CD4-positive, CD25-positive, alpha-beta regulatory T cell (primary cell): ENCODE results near the gene ABI3. TPM values are rescaled to one million over a fixed set of nuclear protein-coding genes. Genes with fewer than 3 reads are reported as not detected.

Experiments used
- ATAC-seq, 2 donors: fragments of 150-1000 bp; cut with Tn5 transposase; one replicate each; pipeline ENCODE4 v1.10.0; 2021; ENCODE audit warnings: low read depth in 2 of 2, moderate number of reproducible peaks in 2 of 2, moderate library complexity in 1 of 2
- DNase-seq, 3 donors: peaks; one replicate each; pipeline versions ENCODE4 v3.0.0 to v3.0.0-alpha.2; 2012 to 2022; ENCODE audit warnings: mixed read lengths in 1 of 3
- H3K27ac ChIP-seq: one replicate; pipeline ENCODE4 v1.7.0; 2013; ENCODE audit warnings: mild to moderate bottlenecking, low read length; ENCODE audit not compliant: insufficient read depth, poor library complexity, severe bottlenecking
- H3K27me3 ChIP-seq: one replicate; pipeline ENCODE4 v1.7.0; 2013; ENCODE audit warnings: low read length; ENCODE audit not compliant: control insufficient read depth, insufficient read depth
- H3K36me3 ChIP-seq: one replicate; pipeline ENCODE4 v1.7.0; 2013; ENCODE audit warnings: mild to moderate bottlenecking, low read length, moderate library complexity; ENCODE audit not compliant: control insufficient read depth, insufficient read depth
- H3K4me1 ChIP-seq: 2 replicates; pipeline ENCODE4 v1.7.0; 2013; ENCODE audit warnings: mild to moderate bottlenecking, low read length; ENCODE audit not compliant: insufficient read depth, control insufficient read depth, poor library complexity, severe bottlenecking
- H3K4me3 ChIP-seq: one replicate; pipeline ENCODE4 v1.7.0; 2013; ENCODE audit warnings: low read depth, mild to moderate bottlenecking, low read length, moderate library complexity
- H3K9me3 ChIP-seq, 2 experiments: 1 replicate in 1 of 2; 2 replicates in 1 of 2; pipeline ENCODE4 v1.7.0; 2013; ENCODE audit warnings: low read length in 2 of 2, mild to moderate bottlenecking in 1 of 2, moderate library complexity in 1 of 2; ENCODE audit not compliant: control insufficient read depth in 2 of 2
- H3K27ac Mint-ChIP-seq, 3 donors: one replicate each; pipeline ENCODE4 v1.8.0; 2020 to 2022; ENCODE audit warnings: mild to moderate bottlenecking in 3 of 3, mixed read lengths in 3 of 3, moderate library complexity in 2 of 3
- H3K27me3 Mint-ChIP-seq: one replicate; pipeline ENCODE4 v1.8.0; 2022; ENCODE audit warnings: mild to moderate bottlenecking, mixed read lengths
- H3K36me3 Mint-ChIP-seq: one replicate; pipeline ENCODE4 v1.8.0; 2020; ENCODE audit warnings: mixed read lengths
- H3K4me1 Mint-ChIP-seq, 4 donors: one replicate each; pipeline ENCODE4 v1.8.0; 2020 to 2022; ENCODE audit warnings: mixed read lengths in 4 of 4, mild to moderate bottlenecking in 1 of 4
- H3K4me3 Mint-ChIP-seq, 4 donors: one replicate each; pipeline ENCODE4 v1.8.0; 2020 to 2022; ENCODE audit warnings: mild to moderate bottlenecking in 4 of 4, mixed read lengths in 4 of 4, moderate library complexity in 3 of 4
- H3K9me3 Mint-ChIP-seq, 7 donors: one replicate each; pipeline ENCODE4 v1.8.0; 2020 to 2022; ENCODE audit warnings: mixed read lengths in 7 of 7, mild to moderate bottlenecking in 3 of 7, moderate library complexity in 2 of 7
- polyA plus RNA-seq, 4 donors: library from polyadenylated mRNA; unstranded; fragments of 300-500 nt; fragmentation: Illumina TruSeq; gene quantifications; one replicate each; pipeline ENCODE4 v1.2.3, GENCODE V29; 2021
- total RNA-seq: library from RNA; stranded (reverse); gene quantifications from one replicate; pipeline ENCODE4 v1.2.3, GENCODE V29; 2022

ABI3 gene
- total and polyA plus RNA-seq, 5 donors from 2014 or later = 6.5 to 27.6 (median 15.6) TPM

DNA sequence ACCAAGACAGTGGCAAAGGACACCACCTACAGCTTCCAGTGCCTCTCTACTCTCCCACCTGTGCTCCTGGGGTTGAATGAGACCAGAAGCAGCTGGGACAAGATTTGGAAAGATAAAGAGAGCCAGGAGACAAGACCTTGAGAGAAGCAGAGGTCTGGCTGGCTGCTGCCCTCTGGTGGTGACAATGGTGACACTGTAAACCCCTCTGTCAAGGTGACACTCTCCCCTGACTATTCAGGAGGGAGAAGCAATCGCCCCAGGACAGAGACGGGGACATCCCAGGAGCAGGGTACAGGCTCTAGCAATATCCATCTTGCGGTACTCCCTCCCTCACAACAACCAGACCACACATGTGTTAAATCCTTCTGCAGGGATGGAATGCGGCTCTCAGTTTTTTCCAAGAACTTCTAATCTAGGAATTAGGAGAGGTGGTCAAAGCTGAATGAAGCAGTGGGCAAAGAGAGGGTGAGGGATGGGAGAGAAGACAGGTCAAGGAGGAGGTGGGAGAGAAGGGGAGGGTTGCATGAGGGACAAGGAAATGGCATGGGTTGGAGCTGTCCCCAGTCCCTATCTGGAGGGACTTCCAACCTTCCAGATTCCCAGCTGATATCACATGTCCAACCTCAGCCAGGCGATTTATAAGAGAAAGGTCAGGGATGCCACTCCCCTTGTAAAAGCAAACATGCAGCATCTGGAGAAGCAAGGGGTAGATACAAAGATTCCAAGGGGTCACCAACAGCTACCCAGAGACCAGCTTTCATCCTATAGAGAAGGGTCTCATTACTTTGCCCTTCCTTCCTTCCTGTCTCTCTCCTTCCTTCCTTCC lies 17.1 kb downstream of the ABI3 start:
- no peaks in the 10 kb centered on the region for H3K36me3 ChIP-seq
- ATAC-seq = peak in 1 of 2 donors; percentile 38
- peak overlapping the region in 2 of 3 donors; percentile 35 to 46 for H3K27ac Mint-ChIP-seq
- H3K36me3 Mint-ChIP-seq = peaks cover 5% of the 10 kb centered on the region
- H3K4me1 ChIP-seq = peaks cover 46% of the 10 kb centered on the region
- peaks cover 0 to 1% (median 0%) of the 10 kb centered on the region in 7 donors for H3K9me3 Mint-ChIP-seq
- peaks cover 12% of the 10 kb centered on the region for H3K27me3 ChIP-seq
- peaks cover 69% of the 10 kb centered on the region for H3K27me3 Mint-ChIP-seq
- DNase-seq = peak; percentile 59 to 78 (median 73)
- H3K27ac ChIP-seq = no peak overlapping the region
- H3K9me3 ChIP-seq = no peaks in the 10 kb centered on the region
- no peak overlapping the region for H3K4me3 ChIP-seq
- peaks cover 5 to 43% (median 20%) of the 10 kb centered on the region in 4 donors for H3K4me1 Mint-ChIP-seq
- H3K4me3 Mint-ChIP-seq = peak overlapping the region in 2 of 4 donors; percentile 63 to 68

DNA sequence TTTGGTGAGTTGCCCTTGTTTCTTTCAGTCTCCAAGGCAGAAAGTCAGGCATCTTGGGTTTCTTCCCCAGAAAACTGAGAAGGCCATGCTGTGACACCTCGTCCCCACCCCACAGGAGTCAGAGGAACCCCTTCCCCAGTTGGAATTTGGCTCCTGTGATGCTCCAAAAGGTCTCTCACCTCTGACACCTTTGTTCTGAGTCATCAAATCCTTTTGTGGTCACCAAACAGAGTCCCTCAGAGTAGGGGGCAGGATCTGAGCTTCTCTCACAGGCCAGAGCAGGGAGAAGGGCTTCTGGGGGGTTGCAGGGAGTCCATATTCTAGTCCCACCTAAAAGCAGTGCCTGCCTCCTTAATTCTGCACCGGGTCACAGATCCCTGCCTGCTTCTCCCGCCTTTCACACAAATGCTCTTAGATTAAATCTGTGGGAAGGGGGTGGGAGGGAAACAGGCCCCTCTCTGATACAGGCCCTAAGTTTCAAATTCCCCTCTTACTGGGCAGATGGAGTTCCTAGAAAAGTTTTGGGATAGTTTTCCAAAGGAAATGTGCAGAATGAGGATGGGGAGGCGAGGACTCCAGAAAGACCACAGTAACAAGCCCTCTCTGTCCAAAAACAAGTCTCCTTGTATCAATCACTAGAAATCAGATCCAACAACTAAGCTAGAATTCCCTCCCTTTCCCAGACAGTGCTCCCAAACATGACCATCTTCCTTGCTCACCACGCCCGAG lies 18.7 kb downstream of the ABI3 start:
- no peak for DNase-seq
- Histone ChIP-seq H3K4me3 (no peak overlapping the region), H3K36me3 (no peaks in the 10 kb centered on the region), H3K27ac (no peak overlapping the region), H3K9me3 (no peaks in the 10 kb centered on the region), H3K27me3 (peaks cover 17% of the 10 kb centered on the region), H3K4me1 (peaks cover 30% of the 10 kb centered on the region)
- no peak for ATAC-seq
- Mint-ChIP-seq H3K4me1 (peaks cover 0 to 30% (median 14%) of the 10 kb centered on the region in 4 donors), H3K4me3 (peak overlapping the region; percentile 54 to 84 (median 82)), H3K36me3 (no peaks in the 10 kb centered on the region), H3K27ac (peak overlapping the region in 1 of 3 donors; percentile 49), H3K27me3 (peaks cover 71% of the 10 kb centered on the region), H3K9me3 (peaks cover 0 to 1% (median 0%) of the 10 kb centered on the region in 7 donors)

- Histone ChIP-seq H3K27me3 (peaks cover 17% of the 10 kb centered on the region), H3K36me3 (no peaks in the 10 kb centered on the region), H3K27ac (no peak overlapping the region), H3K4me1 (peaks cover 22% of the 10 kb centered on the region), H3K4me3 (peak overlapping the region; percentile 48), H3K9me3 (no peaks in the 10 kb centered on the region)
- no peak for DNase-seq
- H3K27me3 Mint-ChIP-seq = peaks cover 73% of the 10 kb centered on the region
- peak overlapping the region; percentile 82 to 89 (median 86) for H3K4me3 Mint-ChIP-seq
- no peak for ATAC-seq
- H3K9me3 Mint-ChIP-seq = peaks cover 0 to 1% (median 0%) of the 10 kb centered on the region in 7 donors
- H3K27ac Mint-ChIP-seq = peak overlapping the region in 1 of 3 donors; percentile 49
- H3K36me3 Mint-ChIP-seq = no peaks in the 10 kb centered on the region
- peaks cover 0 to 27% (median 14%) of the 10 kb centered on the region in 4 donors for H3K4me1 Mint-ChIP-seq
Measured at GRCh38 chr17:49229805-49230600, 19.5 kb downstream of the ABI3 start.

DNA sequence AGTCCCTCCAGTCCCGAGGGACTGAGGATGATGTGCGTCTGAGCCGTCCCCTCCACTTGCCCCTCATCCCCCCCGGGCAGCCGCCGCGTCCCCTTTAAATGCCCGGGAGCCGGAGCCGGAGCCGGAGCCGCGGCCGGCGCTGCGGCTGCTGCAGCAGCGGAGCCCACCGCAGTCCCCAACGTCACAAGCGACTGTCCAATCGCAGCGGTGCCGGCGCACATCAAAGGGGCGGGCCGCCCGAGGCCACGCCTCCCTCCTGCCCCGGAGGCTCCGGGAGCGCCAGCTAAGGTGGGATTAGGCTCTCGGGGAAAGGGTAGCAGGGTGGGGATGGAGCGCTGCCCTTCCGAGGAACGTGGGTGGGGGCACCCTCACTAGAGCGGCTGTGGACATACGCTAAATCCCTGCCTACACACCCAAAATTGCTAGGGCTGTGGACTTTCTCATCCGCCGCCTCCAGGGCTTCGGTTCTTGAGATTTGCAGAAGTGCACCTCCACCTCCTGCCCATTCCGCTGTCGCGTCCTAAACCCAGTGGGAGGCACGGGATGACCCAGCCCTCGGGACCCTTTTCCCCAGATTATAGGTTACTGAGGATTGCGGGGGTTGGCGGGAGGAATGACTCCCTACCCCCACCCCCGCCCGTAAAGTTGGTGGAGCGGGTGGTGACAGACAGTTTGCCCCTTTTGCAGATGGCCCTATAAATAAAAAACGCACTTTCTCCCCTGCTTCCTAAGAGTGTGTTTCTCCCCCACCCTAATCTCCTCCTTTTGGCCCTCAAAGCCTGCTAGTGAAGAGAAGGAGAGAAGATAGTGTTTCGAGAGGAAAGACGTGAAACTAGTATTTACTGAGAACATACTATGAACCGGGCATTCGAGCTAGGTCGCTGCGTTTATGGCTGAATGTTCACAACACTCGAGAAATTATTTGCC lies 20.4 kb downstream of the ABI3 start, which contains the start of gene PHOSPHO1:
Gene PHOSPHO1 (minus strand): TSS at position 152 of the 927 bp plus-strand sequence. CDS start 4,096 bp downstream, outside the sequence.
- H3K4me1 Mint-ChIP-seq = peaks cover 0 to 24% (median 12%) of the 10 kb centered on the region in 4 donors
- Histone ChIP-seq H3K4me1 (peaks cover 22% of the 10 kb centered on the region), H3K36me3 (no peaks in the 10 kb centered on the region), H3K9me3 (no peaks in the 10 kb centered on the region), H3K4me3 (peak within 1 kb of the TSS; percentile 74), H3K27ac (no peak within 1 kb of the TSS), H3K27me3 (peaks cover 17% of the 10 kb centered on the region)
- H3K4me3 Mint-ChIP-seq = peak within 1 kb of the TSS; percentile 82 to 89 (median 86)
- H3K27ac Mint-ChIP-seq = peak within 1 kb of the TSS in 2 of 3 donors; percentile 25 to 49
- H3K36me3 Mint-ChIP-seq = no peaks in the 10 kb centered on the region
- DNase-seq (peak; percentile 80 to 88 (median 84)), ATAC-seq (peak; percentile 93 to 95)
- H3K27me3 Mint-ChIP-seq = peaks cover 74% of the 10 kb centered on the region
- peaks cover 0 to 1% (median 0%) of the 10 kb centered on the region in 7 donors for H3K9me3 Mint-ChIP-seq

DNA sequence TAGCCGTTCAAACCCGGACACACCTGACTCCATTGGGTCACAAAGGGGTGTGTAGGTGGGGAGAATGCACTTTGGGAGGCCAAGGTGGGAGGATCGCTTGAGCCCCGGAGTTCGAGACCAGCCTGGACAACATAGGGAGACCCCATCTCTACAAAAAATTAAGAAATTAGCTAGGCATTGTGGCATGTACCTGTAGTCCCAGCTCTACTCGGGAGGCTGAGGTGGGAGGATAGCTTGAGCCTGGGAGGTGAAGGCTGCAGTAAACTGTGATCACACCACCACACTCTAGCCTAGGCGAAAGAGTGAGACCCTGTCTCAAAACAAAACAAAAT lies 21.0 kb downstream of the ABI3 start:
- peaks cover 0 to 24% (median 10%) of the 10 kb centered on the region in 4 donors for H3K4me1 Mint-ChIP-seq
- H3K9me3 Mint-ChIP-seq = peaks cover 0 to 1% (median 0%) of the 10 kb centered on the region in 7 donors
- peaks cover 69% of the 10 kb centered on the region for H3K27me3 Mint-ChIP-seq
- Histone ChIP-seq H3K36me3 (no peaks in the 10 kb centered on the region), H3K27me3 (peaks cover 17% of the 10 kb centered on the region), H3K4me1 (peaks cover 22% of the 10 kb centered on the region), H3K4me3 (peak overlapping the region; percentile 74), H3K27ac (no peak overlapping the region), H3K9me3 (no peaks in the 10 kb centered on the region)
- no peaks in the 10 kb centered on the region for H3K36me3 Mint-ChIP-seq
- no peak overlapping the region for H3K27ac Mint-ChIP-seq
- peak overlapping the region; percentile 82 to 89 (median 86) for H3K4me3 Mint-ChIP-seq
- ATAC-seq = no peak
- DNase-seq = no peak

- no peak overlapping the region for H3K4me3 ChIP-seq
- ATAC-seq = no peak
- H3K9me3 Mint-ChIP-seq = peaks cover 0 to 1% (median 0%) of the 10 kb centered on the region in 7 donors
- no peak overlapping the region for H3K27ac Mint-ChIP-seq
- peaks cover 0 to 14% (median 5%) of the 10 kb centered on the region in 4 donors for H3K4me1 Mint-ChIP-seq
- DNase-seq = no peak
- H3K4me3 Mint-ChIP-seq = no peak overlapping the region
- H3K27me3 Mint-ChIP-seq = peaks cover 53% of the 10 kb centered on the region
- H3K27ac ChIP-seq = no peak overlapping the region
- H3K36me3 ChIP-seq = no peaks in the 10 kb centered on the region
- peaks cover 18% of the 10 kb centered on the region for H3K4me1 ChIP-seq
- H3K9me3 ChIP-seq = no peaks in the 10 kb centered on the region
- H3K36me3 Mint-ChIP-seq = no peaks in the 10 kb centered on the region
- peaks cover 10% of the 10 kb centered on the region for H3K27me3 ChIP-seq
Measured at GRCh38 chr17:49234509-49235080, 24.1 kb downstream of the ABI3 start.
